NCI-H446 (cell line): ENCODE measurements around the gene MBIP.
A peak's percentile ranks its signal among the peaks of the same experiment; 100 is the strongest.

ENCODE experiments used
- DNase-seq, 2 experiments: peaks; one replicate each; lab custom pipeline; 2025; lab: John Stamatoyannopoulos, UW

MBIP gene

GRCh38 chr14:36264595-36264994 lies 55.8 kb downstream of the MBIP start:
- DNase-seq, result no peak

GRCh38 chr14:36264107-36264506 lies 56.3 kb downstream of the MBIP start:
- DNase-seq, result no peak

GRCh38 chr14:36260970-36261640 lies 59.3 kb downstream of the MBIP start:
- no peak for DNase-seq

- DNase-seq, result no peak
Measured at GRCh38 chr14:36258241-36258640, 62.2 kb downstream of the MBIP start.

GRCh38 chr14:36256126-36256801 lies 64.2 kb downstream of the MBIP start:
- DNase-seq, result no peak

GRCh38 chr14:36254020-36254624 lies 66.3 kb downstream of the MBIP start:
- DNase-seq, result peak in 1 of 2 experiments; percentile 15
